GM10266 (cell line): ENCODE results near the gene COL21A1.

Source experiments
- DNase-seq: peaks from one replicate; pipeline ENCODE4 v3.0.0; 2012; ENCODE audit errors: extremely low spot score
- CTCF ChIP-seq: IDR thresholded peaks from 2 replicates; pipeline ENCODE4 v1.5.1; 2012; ENCODE audit warnings: mild to moderate bottlenecking, low read depth; ENCODE audit not compliant: control insufficient read depth, insufficient read depth; ENCODE audit errors: missing control alignments

The COL21A1 gene

GRCh38 chr6:56096541-56096940 is 150.8 kb downstream of the COL21A1 start:
- no peak for TF ChIP-seq CTCF

GRCh38 chr6:56093776-56094175 is 153.6 kb downstream of the COL21A1 start:
- TF ChIP-seq CTCF = no peak
- no peak for DNase-seq

More at GRCh38 chr6:56096541-56096940, 150.8 kb downstream of the COL21A1 start:
- DNase-seq = no peak

- DNase-seq = no peak
- no peak for TF ChIP-seq CTCF
Measured at GRCh38 chr6:56091159-56091869, 156.1 kb downstream of the COL21A1 start.

GRCh38 chr6:56088641-56089040 is 158.7 kb downstream of the COL21A1 start:
- DNase-seq = no peak
- no peak for TF ChIP-seq CTCF

- no peak for DNase-seq
- TF ChIP-seq CTCF = no peak
Measured at GRCh38 chr6:56087421-56087820, 160.0 kb downstream of the COL21A1 start.

GRCh38 chr6:56079751-56080540 is 167.4 kb downstream of the COL21A1 start:
- DNase-seq = no peak
- no peak for TF ChIP-seq CTCF

- no peak for DNase-seq
Measured at GRCh38 chr6:56076033-56076432, 171.3 kb downstream of the COL21A1 start.

More at GRCh38 chr6:56076033-56076432, 171.3 kb downstream of the COL21A1 start:
- no peak for TF ChIP-seq CTCF
